Sigmoid colon (tissue), 7 donors: ENCODE data around the gene GMPS. TPM values are rescaled to one million over a fixed set of nuclear protein-coding genes. Genes with fewer than 3 reads are reported as not detected.
"Not testable (repeated sequence)": the region's sequence is repeated elsewhere in the genome, so short reads cannot be mapped to it uniquely, and the experiment has no call there.

Experiments used
- DNase-seq: peaks from one replicate; pipeline ENCODE4 v3.0.0-alpha.2; 2019
- H3K27ac ChIP-seq, 4 donors: fragments of 200-600 bp; sonication (generic); one replicate each; pipeline ENCODE4 v1.5.1; 2016 to 2019; ENCODE audit warnings: mild to moderate bottlenecking in 1 of 4
- H3K27me3 ChIP-seq, 3 donors: fragments of 200-600 bp; sonication (generic); one replicate each; pipeline ENCODE4 v1.5.1; 2019; ENCODE audit warnings: mild to moderate bottlenecking in 1 of 3
- H3K36me3 ChIP-seq, 4 donors: fragments of 200-600 bp; sonication (generic); one replicate each; pipeline ENCODE4 v1.5.1; 2016 to 2019
- H3K4me1 ChIP-seq, 4 donors: fragments of 200-600 bp; sonication (generic); one replicate each; pipeline ENCODE4 v1.5.1; 2017 to 2019
- H3K4me3 ChIP-seq, 4 donors: fragments of 200-600 bp; sonication (generic); one replicate each; pipeline ENCODE4 v1.5.1; 2017 to 2019; ENCODE audit warnings: mild to moderate bottlenecking in 2 of 4, moderate library complexity in 1 of 4
- H3K9me3 ChIP-seq, 4 donors: fragments of 200-600 bp in 3 of 4; sonication (generic) in 3 of 4; one replicate each; pipeline versions ENCODE4 v1.5.1 to v1.6.1; 2013 to 2019
- CTCF ChIP-seq, 4 experiments: fragments of 450-650 bp in 3 of 4; fragments of 200-600 bp in 1 of 4; IDR thresholded peaks; one replicate each; pipeline ENCODE4 v1.5.1; 2016 to 2019; ENCODE audit warnings: antibody characterized with exemption in 4 of 4, mild to moderate bottlenecking in 3 of 4, moderate library complexity in 2 of 4
- EP300 ChIP-seq, 4 donors: sonication (generic); formaldehyde crosslinking; IDR thresholded peaks; one replicate each; pipeline ENCODE4 v1.6.1; 2017; ENCODE audit warnings: antibody characterized with exemption in 4 of 4
- POLR2A ChIP-seq, 2 donors: fragments of 450-650 bp; IDR thresholded peaks; one replicate each; pipeline ENCODE4 v1.6.1; 2016; ENCODE audit warnings: antibody characterized with exemption in 2 of 2, mild to moderate bottlenecking in 2 of 2, moderate library complexity in 2 of 2
- POLR2AphosphoS5 ChIP-seq, 4 donors: sonication (generic); formaldehyde crosslinking; IDR thresholded peaks; one replicate each; pipeline ENCODE4 v1.6.1; 2017; ENCODE audit warnings: antibody characterized with exemption in 4 of 4
- WGBS, 2 donors: extraction: QIAGEN DNeasy Blood & Tissue Kit; methylation state at CpG; one replicate each; pipeline ENCODE4 v1.1.7; 2013; 5-methylcytosine and 5-hydroxymethylcytosine counted together
- intact Hi-C: fragments of 100-400 bp; cut with DNase I; formaldehyde crosslinking; loops from one replicate; pipeline ENCODE4 v1.15.1; 2023
- polyA plus RNA-seq, 3 donors: library from polyadenylated mRNA; stranded (reverse); fragments of 200-250 nt; gene quantifications; one replicate each; pipeline ENCODE4 v1.2.3, GENCODE V29; 2013
- total RNA-seq, 4 donors: library from RNA; depleted of rRNA; stranded (reverse); fragments of >200 nt; gene quantifications; one replicate each; pipeline ENCODE4 v1.1.0, GENCODE V29; 2016
- donor health status: healthy with polysubstance abuse.
- donor health status: Bipolar disorder and iron deficiency.
- donor health status: healthy.

GMPS gene
- total and polyA plus RNA-seq, 7 donors: 12.7 to 45.7 (median 25.6) TPM

DNA sequence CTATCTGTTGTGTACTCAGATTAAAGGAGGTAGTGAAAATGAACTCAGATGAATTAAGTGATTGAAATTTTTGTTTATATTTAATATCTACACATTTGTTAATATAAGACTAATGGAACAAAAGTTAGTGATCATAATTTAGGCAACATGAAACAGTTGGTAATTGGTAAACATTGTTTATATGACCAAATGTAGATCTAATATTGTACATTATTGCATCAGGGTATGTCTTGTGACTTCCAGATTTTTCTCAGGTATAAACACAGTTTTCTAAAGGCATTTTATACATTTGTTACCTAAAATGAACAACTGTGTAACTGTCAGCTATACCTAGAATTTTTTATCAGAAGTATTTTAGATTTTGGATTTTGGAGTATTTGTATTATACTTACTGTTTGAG is 14.8 kb downstream of the GMPS start:
- H3K9me3 ChIP-seq: no peaks in the 10 kb centered on the region
- no peak overlapping the region for H3K4me3 ChIP-seq
- peaks cover 0 to 9% (median 3%) of the 10 kb centered on the region in 4 donors for H3K4me1 ChIP-seq
- DNase-seq: no peak
- H3K27ac ChIP-seq: no peak overlapping the region
- H3K27me3 ChIP-seq: no peaks in the 10 kb centered on the region
- intact Hi-C loops: no loop called here
- H3K36me3 ChIP-seq: no peaks in the 10 kb centered on the region
- TF ChIP-seq CTCF (IDR thresholded peaks at IDR 0.05) (no peak), POLR2AphosphoS5 (IDR thresholded peaks at IDR 0.05) (no peak), EP300 (IDR thresholded peaks at IDR 0.05) (no peak), POLR2A (IDR thresholded peaks at IDR 0.05) (no peak)

DNA sequence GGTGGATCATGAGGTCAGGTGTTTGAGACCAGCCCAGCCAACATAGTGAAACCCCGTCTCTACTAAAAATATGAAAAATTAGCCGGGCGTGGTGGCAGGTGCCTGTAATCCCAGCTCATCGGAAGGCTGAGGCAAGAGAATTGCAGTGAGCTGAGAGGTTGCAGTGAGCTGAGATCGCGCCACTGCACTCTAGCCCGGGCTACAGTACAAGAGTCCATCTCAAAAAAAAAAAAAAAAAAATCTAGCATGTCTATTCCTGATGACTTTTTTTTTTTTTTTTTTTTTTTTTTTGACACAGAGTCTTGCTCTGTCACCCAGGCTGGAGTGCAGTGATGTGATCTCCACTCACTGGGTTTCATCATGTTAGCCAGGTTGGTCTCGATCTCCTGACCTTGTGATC is 15.9 kb downstream of the GMPS start:
- H3K4me3 ChIP-seq, H3K27ac ChIP-seq, H3K9me3 ChIP-seq, DNase-seq, H3K36me3 ChIP-seq, intact Hi-C loops, H3K27me3 ChIP-seq: not testable (repeated sequence)
- 81 to 92% methylated on average over 8 of the region's 8 CpGs for WGBS, 2 donors
- H3K4me1 ChIP-seq: peaks cover 0 to 18% (median 11%) of the 10 kb centered on the region in 4 donors

- H3K36me3 ChIP-seq: no peaks in the 10 kb centered on the region
- H3K27me3 ChIP-seq: no peaks in the 10 kb centered on the region
- no peak overlapping the region for H3K4me3 ChIP-seq
- intact Hi-C loops: no loop called here
- no peak for TF ChIP-seq EP300 (IDR thresholded peaks at IDR 0.05)
- no peak for TF ChIP-seq POLR2AphosphoS5 (IDR thresholded peaks at IDR 0.05)
- no peak for TF ChIP-seq POLR2A (IDR thresholded peaks at IDR 0.05)
- TF ChIP-seq CTCF (IDR thresholded peaks at IDR 0.05): no peak
- 86 to 91% methylated on average over 1 of the region's 1 CpG for WGBS, 2 donors
- H3K4me1 ChIP-seq: peaks cover 0 to 18% (median 11%) of the 10 kb centered on the region in 4 donors
- H3K27ac ChIP-seq: no peak overlapping the region
- H3K9me3 ChIP-seq: no peaks in the 10 kb centered on the region
- DNase-seq: no peak
Observed at GRCh38 chr3:155886915-155887314, 16.5 kb downstream of the GMPS start.

- no peak for DNase-seq
- 93 to 95% methylated on average over 5 of the region's 5 CpGs for WGBS, 2 donors
- Histone ChIP-seq H3K27ac (no peak overlapping the region), H3K4me1 (peaks cover 0 to 18% (median 11%) of the 10 kb centered on the region in 4 donors), H3K9me3 (no peaks in the 10 kb centered on the region), H3K36me3 (peaks cover 0 to 11% (median 0%) of the 10 kb centered on the region in 4 donors), H3K27me3 (no peaks in the 10 kb centered on the region), H3K4me3 (no peak overlapping the region)
- intact Hi-C loops: no loop called here
- TF ChIP-seq POLR2A (IDR thresholded peaks at IDR 0.05): no peak
- TF ChIP-seq POLR2AphosphoS5 (IDR thresholded peaks at IDR 0.05): no peak
- no peak for TF ChIP-seq CTCF (IDR thresholded peaks at IDR 0.05)
- no peak for TF ChIP-seq EP300 (IDR thresholded peaks at IDR 0.05)
Observed at GRCh38 chr3:155889212-155889611, 18.8 kb downstream of the GMPS start.

GRCh38 chr3:155889952-155890351 is 19.5 kb downstream of the GMPS start:
- H3K4me1 ChIP-seq: peaks cover 0 to 18% (median 10%) of the 10 kb centered on the region in 4 donors
- intact Hi-C loops: no loop called here
- no peaks in the 10 kb centered on the region for H3K27me3 ChIP-seq
- no peak overlapping the region for H3K27ac ChIP-seq
- no peak overlapping the region for H3K4me3 ChIP-seq
- no peak for DNase-seq
- no peak for TF ChIP-seq EP300 (IDR thresholded peaks at IDR 0.05)
- no peak for TF ChIP-seq CTCF (IDR thresholded peaks at IDR 0.05)
- no peak for TF ChIP-seq POLR2A (IDR thresholded peaks at IDR 0.05)
- TF ChIP-seq POLR2AphosphoS5 (IDR thresholded peaks at IDR 0.05): no peak
- WGBS, 2 donors: 36 to 69% methylated on average over 1 of the region's 1 CpG
- H3K36me3 ChIP-seq: peaks cover 0 to 18% (median 0%) of the 10 kb centered on the region in 4 donors
- no peaks in the 10 kb centered on the region for H3K9me3 ChIP-seq
